ENCODE measurements around the gene ETV1.

DNA sequence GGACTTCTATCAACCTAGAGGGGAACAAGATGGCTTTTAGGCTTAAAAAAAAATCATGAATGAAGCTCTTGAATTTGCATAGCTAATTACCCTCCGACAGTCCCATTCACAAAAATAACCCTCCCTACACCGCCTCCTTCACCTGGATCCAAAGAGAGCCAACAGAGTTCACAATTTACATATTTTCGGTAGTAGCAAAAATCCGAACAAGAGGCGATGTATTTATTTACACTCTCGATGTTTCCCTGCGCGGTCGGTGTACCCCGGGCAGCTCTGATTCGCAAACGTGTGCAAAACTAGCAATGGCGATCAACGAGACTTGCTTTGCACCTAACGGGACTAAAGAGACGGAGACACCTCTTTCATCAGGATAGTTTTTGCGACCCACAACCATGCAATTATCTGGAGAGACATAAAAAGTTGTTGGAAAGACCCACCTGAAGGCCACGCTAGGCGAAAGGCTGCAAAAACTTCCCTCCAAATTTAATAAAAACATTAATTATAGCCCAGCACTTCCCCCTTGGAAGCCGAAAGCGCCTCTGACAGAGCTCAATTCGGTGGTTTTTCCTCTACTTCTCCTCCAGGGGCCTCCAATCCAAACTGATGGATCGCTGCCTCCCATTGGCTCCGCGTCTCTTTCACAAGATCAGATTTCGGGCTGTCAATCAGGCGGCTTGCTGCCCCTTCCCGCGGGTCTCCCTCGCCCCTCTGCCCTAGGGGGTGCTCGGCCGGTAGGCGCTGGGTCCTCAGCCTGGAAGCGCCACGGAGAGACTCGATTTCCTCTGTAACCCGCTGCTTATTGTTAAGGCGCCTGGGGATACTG is at the start of gene ETV1:
- no peak for TF ChIP-seq POLR2AphosphoS5 (IDR thresholded peaks at IDR 0.05; ENCODE audit: low read depth, low read length)
- TF ChIP-seq POLR2A (IDR thresholded peaks at IDR 0.05; ENCODE audit: low read depth, low read length): no peak
- TF ChIP-seq TAF1 (IDR thresholded peaks at IDR 0.05; ENCODE audit: low read depth, low read length): no peak

All from GM12891 (cell line).